ENCODE results near the gene LKAAEAR1.

LKAAEAR1 gene

GRCh38 chr20:64065062-64065973 lies 18.9 kb downstream of the LKAAEAR1 start:
- DNase-seq (ENCODE audit: low spot score), result no peak

GRCh38 chr20:64064145-64064698 lies 20.0 kb downstream of the LKAAEAR1 start:
- DNase-seq (ENCODE audit: low spot score), result no peak

GRCh38 chr20:64063389-64064144 lies 20.6 kb downstream of the LKAAEAR1 start:
- no peak for DNase-seq (ENCODE audit: low spot score)

- DNase-seq (ENCODE audit: low spot score), result peak; percentile 97
Measured at GRCh38 chr20:64062596-64063388, 21.4 kb downstream of the LKAAEAR1 start, which contains the start of gene TCEA2. TSS of gene TCEA2 (plus strand) at chr20:64063198. CDS start at chr20:64063313, 115 bp downstream.

GRCh38 chr20:64062276-64062595 lies 22.0 kb downstream of the LKAAEAR1 start:
- no peak for DNase-seq (ENCODE audit: low spot score)

GRCh38 chr20:64058536-64058935 lies 25.7 kb downstream of the LKAAEAR1 start:
- no peak for DNase-seq (ENCODE audit: low spot score)

- DNase-seq (ENCODE audit: low spot score), result no peak
Measured at GRCh38 chr20:64057628-64058498, 26.3 kb downstream of the LKAAEAR1 start.

GRCh38 chr20:64056889-64057627 lies 27.1 kb downstream of the LKAAEAR1 start:
- no peak for DNase-seq (ENCODE audit: low spot score)

- no peak for DNase-seq (ENCODE audit: low spot score)
Measured at GRCh38 chr20:64056639-64056888, 27.6 kb downstream of the LKAAEAR1 start.

- no peak for DNase-seq (ENCODE audit: low spot score)
Measured at GRCh38 chr20:64055893-64056638, 28.1 kb downstream of the LKAAEAR1 start.

- no peak for DNase-seq (ENCODE audit: low spot score)
Measured at GRCh38 chr20:64055396-64055892, 28.8 kb downstream of the LKAAEAR1 start.

- no peak for DNase-seq (ENCODE audit: low spot score)
Measured at GRCh38 chr20:64053841-64054661, 30.1 kb downstream of the LKAAEAR1 start.

GRCh38 chr20:64052987-64053840 lies 31.0 kb downstream of the LKAAEAR1 start:
- no peak for DNase-seq (ENCODE audit: low spot score)

- no peak for DNase-seq (ENCODE audit: low spot score)
Measured at GRCh38 chr20:64052326-64052722, 31.9 kb downstream of the LKAAEAR1 start.

GRCh38 chr20:64051561-64052325 lies 32.5 kb downstream of the LKAAEAR1 start:
- no peak for DNase-seq (ENCODE audit: low spot score)

- DNase-seq (ENCODE audit: low spot score), result no peak
Measured at GRCh38 chr20:64051033-64051452, 33.2 kb downstream of the LKAAEAR1 start.

Measured in putamen (tissue), 1 donor.